SIG-M5 treated with dmso at 0.1 percent for 504 hours (cell line): Measurements from ENCODE around the gene TMEM9.
A peak's percentile ranks its signal among the peaks of the same experiment; 100 is the strongest.
"Not testable (repeated sequence)": the region's sequence is repeated elsewhere in the genome, so short reads cannot be mapped to it uniquely, and the experiment has no call there.

Experiments
- DNase-seq: peaks from one replicate; lab custom pipeline; 2025; ENCODE audit not compliant: unreplicated experiment; lab: John Stamatoyannopoulos, UW

The TMEM9 gene

DNA sequence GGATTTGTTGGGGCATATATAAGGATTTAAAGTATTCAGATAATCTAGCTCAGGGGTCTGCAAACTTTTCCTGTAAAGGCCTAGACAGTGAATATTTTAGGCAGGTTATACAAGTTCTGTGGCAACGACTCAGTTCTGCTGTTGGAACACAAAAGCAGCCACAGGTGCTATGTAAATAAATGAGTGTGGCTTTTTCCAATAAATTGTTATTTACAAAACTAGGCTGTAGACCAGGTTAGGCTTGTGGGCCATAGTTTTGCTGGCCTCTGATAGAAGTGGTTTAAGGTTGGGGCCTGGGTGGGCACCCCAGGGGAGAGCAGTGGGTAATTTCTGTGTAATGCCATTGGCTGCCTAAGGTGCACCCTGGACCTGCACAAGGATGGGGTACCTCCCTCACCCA is 19.5 kb upstream of the TMEM9 start:
- peak; percentile 31 for DNase-seq

DNA sequence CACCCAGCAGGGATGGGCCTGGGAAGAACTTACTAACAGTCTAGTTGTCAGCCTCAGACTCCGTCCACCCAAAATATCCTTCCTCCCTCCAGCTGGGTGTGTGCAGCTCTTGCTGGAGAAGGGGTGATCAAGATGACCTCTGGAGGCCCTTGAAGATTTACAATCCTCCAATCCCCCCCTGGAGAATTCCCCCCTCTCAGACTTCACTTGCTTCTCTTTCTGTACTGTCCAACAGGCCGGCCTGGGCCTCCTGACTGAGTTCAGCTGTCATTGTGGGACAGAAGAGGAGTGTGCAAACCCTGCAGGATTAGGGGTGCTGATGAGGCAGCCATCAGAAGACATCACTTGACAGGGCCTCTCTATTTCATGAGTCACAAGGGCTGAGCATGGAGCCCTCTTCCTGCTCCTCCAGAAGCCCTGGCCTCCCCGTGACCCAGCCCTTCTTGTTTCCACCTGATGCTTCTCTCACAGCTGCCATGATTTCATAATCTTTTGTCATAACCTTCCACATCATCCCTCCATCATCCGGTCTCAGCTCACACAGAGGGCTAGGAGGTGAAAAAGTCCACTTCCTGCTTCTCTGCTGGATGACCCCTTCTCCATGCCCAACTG is 18.8 kb upstream of the TMEM9 start:
- peak; percentile 93 for DNase-seq

DNA sequence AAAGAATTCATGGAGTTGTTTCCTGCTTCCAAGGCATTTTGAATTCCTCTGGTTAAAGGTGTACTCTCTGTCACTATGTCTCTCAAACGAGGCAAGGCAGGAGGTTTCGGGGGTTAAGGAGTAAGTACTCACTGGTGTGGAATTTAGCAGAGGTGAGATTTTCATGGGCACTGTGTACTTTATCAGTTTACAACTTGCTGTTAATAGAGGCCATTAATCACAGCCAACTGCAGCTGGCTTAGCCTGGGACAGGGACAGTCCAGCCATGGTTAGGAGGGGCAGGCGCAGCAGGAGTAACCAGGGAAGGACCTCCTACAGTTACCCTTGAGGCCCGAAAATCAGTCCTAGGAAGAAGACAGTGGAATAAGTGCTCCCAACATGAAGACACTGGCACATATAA is 18.1 kb upstream of the TMEM9 start:
- DNase-seq = no peak

DNA sequence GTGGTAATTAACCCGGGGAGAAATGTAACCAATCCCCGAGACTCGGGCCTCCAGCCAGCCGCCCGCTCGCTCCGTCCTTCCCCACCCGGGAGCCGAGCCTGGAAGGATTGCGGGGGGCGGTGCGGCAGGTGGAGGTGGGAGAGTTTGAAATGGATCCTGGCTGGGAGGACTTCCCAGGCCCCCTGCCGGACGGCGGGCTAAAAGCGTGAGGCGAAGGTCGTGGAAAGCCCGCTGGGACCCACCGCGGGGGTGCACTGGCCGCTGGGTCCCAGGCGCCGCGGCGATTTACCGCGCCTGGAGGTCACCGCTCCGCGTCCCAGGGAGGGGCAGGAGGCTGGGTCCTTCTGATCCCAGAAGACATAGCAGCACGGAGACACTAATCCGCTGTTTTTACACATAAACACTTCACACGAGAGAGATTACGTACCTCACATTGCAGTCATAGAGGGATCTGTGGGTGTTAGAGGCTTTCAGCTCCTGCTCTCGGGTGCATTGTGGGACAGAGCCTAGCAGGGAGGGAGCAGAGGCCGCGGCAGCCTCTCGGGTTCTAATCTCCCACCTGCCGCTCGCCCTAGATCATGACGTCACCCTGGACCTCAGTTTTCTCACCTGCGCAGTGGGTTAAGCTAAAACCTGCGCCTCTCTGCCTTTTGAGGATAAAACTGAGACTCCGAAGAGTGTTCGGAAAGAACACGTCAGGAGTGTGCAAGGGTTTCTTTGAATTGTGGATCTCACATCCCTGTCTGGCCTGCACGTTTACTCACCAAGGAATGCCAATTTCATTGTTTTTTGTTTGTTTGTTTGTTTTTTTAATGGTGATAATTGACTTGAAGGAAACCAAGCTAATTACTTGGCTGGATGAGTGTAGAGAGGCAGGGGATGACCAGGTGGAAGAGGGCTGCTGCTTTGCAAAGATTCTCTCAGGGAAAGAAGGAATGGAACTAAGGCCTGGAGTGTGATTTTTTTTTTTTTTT is 17.1 kb upstream of the TMEM9 start:
- no peak for DNase-seq

DNA sequence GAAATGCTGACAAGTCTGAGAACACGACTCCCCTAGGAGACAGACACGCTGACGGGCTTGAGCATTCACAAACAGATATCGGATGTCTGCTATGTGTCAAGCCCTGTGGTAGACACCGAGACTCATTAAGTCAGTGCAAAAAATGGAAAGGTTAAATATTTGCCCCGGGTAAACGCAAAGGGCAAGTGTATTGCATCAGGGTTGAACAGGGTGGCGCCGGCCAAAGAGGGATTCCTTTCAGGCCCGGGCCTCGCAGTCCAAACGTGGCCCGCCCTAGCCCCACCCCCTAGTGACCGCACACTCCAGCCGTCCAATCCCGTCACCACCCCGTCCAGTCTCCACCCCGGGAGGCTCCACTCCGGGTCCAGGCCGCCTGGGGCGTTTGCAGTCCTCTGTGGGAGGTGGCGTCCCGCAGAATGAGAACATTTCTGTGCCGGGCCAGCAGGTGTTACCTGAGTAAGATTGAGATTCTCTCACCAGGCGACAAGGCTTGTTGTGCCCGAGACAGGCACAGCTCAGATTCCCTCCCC is 16.3 kb upstream of the TMEM9 start:
- DNase-seq = peak; percentile 95

DNA sequence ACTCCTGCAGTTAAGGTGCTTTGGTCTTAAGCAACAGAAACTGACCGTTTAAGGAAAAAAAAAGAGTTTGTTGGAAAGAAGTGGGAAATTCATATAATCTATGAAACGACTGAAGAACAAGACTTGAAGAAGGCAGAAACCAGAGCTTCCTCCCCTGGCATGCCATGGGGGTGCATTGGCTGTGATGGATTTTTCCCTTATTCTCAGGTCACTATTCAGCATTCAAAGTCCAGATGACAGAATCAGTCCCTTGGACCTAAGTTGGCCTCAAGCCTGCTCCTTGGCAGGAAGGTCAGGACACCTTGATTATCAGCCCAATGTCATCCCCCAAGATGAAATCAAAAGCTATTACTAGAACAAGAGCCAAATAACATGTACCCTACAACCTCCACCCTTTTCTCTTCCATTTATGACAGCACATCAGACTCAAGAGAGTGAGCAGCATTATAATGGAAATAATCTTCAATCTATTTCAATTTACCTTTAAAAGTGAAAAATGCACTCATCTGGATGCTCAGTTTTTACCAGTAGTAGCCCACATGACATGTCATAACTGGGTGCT is 15.8 kb upstream of the TMEM9 start:
- DNase-seq = no peak

DNA sequence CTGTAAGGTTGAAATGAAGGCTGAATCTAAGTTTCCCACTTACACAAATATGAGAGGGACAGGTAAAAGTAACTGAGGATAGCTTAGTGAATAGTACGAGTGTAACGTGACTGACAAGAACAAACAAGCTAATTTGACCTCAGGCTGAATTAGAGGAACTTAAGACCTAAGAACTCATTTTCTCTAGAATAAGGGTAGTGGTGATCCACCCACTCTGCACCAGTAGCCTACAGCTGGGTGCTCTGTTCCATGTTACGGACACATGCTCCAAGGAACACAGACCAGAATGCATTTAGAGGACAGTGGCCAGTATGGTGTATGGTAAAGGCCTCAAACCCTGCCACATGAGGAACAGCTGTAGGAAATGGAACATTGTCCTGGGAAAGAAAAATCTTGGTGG is 14.9 kb upstream of the TMEM9 start:
- DNase-seq = no peak

DNA sequence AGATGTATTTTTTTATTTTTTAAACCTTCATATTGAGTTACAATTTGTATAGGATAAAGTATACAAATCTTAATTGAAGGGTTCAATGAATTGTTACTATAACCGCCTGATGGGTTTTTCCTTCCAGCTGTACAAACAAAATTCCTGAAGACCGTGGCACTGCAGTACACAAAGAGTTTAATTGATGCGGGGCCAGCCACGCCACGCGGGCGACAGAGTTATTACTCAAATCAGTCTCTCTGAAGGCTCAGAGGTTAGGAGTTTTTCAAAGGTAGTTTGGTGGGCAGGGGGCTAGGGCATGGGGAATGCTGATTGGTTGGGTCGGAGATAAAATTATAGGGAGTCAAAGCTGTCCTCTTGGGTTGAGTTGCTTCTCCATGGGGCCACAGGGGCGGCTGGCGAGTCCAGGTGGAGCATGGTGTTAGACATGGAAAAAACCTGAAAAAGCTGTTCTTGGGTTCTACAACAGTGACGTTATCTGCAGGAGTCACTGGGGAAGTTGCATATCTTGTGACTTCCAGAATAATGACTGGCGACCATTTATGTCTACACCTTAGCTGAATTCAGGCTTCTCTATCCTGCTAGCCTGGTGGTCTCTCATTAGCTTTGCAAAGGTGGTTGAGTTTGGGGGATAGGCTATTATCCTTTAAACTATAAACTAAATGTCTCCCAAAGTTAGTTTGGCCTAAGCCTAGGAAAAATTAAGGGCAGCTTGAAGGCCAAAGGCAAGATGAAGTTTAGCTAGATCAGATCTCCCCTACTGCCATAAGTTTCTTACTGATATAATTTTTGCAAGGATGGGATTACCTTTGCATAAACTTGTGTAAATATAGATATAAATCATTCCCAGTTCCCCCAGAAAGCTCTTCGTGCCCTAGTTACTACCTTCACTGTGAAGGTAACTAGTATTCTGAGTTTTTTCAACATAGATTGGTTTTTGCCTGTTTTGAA is 13.0 kb upstream of the TMEM9 start:
- no peak for DNase-seq

DNA sequence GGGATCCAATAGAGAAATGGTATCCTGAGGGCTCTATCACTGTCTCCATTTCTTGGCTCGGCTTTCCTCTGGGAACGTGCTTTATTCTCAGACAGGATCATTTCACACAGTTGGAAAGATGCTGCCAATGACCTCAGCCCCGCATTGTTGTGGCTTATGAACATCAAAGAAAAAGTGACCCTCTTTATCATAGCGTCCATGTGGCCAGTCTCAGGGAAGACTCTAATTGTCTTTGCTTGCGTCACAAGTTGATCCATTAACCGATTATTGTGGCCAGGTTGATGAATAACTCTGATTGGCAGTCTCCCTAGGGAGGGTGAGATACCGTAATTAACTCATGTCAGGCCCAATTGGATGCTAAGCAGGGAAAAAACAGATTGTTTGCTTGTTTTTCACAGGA is 10.4 kb upstream of the TMEM9 start:
- no peak for DNase-seq

DNA sequence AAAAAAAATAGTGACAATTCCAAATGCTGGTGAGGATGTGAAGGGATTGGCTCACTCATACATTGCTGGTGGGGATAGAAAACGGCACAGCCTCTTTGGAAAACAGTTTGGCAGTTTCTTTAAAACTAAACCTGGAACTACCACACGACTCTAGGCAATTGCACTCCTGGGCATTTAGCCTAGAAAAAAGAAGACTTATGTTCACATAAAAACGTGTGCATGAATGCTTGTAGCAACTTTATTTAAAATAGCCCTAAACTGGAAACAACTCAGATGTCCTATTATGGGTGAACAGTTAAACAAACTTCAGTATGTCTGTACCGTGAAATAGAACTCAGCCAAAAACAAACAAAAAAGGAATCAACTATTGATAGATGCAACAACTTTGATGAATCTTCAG is 9.4 kb upstream of the TMEM9 start:
- no peak for DNase-seq

DNA sequence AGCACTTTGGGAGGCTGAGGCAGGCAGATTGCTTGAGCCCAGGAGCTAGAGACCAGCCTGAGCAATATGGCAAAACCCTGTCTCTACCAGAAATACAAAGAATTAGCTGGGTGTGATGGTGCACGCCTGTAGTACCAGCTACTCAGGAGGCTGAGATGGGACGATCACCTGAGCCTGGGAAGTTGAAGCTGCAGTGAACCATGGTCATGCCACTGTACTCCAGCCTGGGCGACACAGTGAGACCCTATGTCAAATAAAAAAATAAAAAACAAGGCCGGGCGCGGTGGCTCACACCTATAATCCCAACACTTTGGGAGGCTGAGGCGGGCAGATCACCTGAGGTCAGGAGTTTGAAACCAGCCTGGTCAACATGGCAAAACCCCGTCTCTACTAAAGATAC is 8.8 kb upstream of the TMEM9 start:
- DNase-seq = not testable (repeated sequence)

DNA sequence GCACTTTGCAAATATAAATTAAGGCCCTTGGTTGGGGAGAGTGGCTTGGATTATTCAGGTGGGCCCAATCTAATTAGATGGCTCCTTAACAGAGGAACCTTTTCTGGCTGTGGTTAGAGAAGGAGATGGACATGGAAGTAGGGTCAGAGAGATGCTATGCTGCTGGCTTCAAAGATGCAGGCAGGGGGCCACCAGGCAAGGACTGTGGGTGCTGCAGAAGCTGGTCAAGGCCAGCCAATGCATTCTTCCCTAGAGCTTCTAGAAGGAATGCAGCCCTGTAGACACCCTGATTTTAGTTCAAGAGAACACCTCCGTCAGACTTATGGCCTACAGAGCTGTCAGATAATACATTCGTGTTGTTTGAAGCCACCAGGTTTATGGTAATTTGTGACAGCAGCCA is 3.7 kb upstream of the TMEM9 start:
- no peak for DNase-seq

DNA sequence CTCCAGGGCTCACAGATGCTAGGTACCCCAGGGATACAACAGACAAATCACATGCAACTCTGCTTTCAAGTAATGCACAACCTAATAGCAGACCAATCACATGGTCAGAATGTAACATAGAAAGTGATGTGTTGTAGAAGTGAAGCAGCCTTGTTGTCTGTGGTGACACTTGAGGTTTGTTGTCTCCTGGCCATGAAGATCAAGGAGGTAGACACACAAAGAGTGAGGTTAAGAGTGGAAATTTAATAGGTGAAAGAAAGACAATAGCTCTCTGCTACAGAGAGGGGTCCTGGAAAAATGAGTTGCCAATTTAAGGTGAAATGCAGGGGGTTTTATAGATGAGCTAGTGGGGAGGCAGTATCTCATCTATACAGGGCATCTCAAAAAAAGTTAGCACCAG is 2.5 kb upstream of the TMEM9 start:
- DNase-seq = no peak

DNA sequence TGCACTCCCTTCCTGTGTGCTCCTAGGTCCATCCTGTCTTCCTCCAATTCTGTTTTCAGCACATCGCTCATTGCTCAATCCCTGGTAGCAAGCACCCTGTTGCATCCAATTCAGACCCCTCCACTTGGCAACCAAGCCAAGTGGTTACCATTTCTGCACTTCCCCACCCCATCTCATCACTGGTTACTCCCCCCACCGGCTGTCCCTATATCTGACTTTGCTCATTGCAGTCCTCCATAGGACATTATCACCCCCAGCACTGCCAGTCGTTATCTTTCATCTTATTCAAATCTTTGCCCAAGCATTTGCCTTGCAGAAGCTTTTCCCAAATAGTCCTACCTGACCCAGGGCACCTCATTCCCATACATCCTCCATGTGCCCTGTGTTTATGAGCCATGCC is 2.1 kb upstream of the TMEM9 start:
- DNase-seq = no peak

DNA sequence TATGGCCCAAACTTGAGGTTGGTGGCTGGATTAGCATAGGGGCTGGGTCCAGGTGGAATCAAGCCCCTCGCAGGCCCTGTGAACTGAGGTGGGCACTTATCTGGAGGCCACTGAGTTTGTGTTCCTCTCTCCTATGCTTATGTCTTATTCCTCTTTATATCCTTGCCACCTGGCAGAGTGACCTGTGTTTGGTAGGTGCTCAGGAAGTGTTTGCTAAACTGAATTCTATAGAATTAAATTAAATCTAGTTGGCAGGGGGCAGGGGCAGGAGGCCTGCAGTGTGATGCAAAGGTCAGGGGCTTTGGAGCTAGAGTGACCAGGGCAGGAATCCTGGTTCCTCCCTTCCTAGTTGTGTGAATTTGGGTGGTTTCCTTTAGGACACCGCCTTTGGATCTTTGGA is 1.1 kb upstream of the TMEM9 start:
- no peak for DNase-seq

DNA sequence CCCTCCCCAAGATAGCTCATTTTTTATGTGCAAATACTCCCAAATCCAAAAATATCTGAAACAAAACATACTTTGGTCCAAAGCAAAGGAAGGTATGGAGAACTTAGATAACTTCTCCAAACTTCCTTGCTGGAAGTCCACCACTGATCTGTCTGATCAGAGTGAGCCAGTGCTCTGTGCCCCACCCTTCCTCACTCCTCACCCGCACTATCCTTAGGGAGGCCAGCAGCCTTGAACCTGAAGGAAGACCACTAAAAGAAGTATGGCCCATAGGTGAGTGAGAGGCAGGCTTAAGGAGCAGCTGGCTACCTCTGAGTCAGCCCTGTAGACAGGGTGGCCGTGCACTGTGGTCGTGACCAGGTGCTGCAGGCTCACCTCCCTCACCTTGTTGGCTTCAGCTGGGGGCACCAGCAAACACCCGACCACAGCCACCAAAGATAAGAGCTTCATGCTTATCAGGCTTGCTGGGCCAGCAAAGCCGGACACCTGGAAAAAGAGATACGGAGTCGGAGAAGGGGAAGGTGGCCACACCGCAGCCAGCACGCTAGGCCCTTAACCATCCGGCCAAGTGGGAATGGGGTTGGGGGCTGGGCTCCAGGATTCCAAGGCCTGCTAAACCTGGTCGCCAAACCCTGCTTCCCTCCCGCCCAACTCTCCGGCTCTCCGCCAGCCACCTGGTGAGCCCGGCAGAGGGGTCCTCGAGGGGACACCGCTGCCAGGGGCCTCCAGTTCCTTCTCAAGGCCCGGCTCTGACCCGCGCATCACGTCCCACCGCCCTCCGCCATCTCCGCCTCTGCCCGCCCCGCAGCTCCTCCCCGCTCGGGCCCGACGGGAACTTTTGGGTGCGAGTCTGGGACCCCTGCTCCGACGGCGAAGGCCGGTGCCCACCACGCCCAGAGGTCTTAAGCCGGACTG is 543 bp downstream of the TMEM9 start:
- DNase-seq = peak; percentile 80

DNA sequence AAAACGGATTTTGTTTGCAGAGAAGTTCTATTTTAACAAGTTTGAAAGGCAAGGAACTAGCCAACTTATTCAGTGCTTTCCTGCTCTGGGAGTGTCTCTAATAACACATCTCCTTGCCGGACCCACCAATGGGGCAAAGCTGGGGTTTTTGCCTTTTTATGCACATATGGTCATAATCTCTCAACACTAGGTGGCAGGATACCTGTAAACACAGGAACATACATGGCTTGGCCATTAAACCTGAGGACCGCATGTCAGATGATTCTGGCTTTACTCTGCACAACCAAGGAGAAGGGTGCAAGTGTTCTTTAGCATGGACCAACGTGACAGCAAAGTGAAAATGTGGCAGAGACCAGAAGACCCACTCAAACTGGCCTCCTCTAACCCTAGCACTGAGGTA is 4.9 kb downstream of the TMEM9 start:
- DNase-seq = peak; percentile 46

DNA sequence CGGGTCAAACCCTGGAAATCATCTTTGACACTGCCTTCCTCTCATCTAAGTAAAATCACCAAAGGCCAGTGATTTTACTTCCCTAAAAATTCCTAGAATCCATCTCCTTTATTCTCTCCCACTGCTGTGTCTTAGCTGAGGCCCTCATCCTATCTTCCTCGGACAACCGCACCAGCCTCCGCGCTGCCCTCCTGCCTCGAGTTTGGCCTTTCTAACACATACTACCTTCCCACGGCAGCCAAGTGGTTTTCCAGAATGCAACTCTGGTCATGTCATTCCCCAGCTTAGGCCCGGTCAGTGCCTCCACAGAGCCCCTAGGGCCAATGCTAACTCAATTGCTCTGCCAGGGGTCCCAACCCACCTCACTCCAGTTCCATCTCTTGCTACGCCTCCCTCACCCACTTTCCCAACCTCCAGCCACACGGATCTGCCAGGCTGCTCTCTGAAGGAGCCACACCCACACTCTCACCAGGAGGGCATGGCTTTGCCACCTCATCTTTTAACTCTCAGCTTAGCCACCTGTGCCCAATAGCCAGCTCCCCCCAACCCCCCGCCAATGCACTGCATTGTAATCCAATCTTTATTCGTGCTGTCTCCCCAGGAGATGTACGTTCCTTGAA is 6.8 kb downstream of the TMEM9 start:
- no peak for DNase-seq

DNA sequence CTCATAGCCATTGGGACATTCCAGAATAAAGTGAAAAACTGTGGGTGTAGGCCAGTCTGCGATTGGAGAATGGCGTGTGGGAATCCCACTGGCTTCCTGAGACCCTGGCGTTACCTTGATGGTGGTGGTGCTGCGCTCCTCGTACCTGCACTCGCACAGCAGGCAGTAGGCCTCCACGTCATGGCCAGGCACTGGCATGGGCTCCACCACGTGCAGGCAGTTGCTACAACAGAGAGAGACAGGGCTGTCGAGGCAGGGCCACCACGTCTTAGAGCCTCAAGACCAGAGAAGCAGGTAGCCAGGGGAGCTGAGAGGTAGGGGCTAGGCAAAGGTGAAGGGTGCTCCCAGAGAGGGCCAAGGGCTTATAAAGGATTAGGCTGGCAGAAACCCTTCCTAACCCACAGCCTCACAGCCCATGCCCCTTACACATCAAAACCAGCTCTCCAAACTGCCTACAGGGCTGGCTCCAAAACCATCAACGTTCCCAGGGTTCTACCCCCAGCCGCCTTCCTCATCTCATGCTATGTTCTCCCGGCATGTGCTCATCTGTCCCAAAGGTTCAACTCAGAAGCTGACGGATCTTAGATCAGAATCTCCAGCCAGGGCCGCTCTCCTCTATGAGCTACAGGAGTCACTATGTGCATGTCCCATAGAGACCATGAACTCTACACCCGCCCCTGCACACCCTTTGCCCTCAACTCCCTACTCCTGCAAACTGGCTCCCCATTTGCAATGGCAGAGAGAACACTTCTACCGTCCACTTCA is 7.5 kb downstream of the TMEM9 start:
- DNase-seq = no peak
